EH (cell line): ENCODE results near the gene FAM98B.

Source experiments
- DNase-seq: peaks from one replicate; pipeline ENCODE4 v3.0.0-alpha.2; 2015; ENCODE audit warnings: low read depth

FAM98B gene

GRCh38 chr15:38507570-38507969 lies 53.6 kb downstream of the FAM98B start:
- DNase-seq, result no peak

GRCh38 chr15:38508647-38509046 lies 54.7 kb downstream of the FAM98B start:
- no peak for DNase-seq

DNA sequence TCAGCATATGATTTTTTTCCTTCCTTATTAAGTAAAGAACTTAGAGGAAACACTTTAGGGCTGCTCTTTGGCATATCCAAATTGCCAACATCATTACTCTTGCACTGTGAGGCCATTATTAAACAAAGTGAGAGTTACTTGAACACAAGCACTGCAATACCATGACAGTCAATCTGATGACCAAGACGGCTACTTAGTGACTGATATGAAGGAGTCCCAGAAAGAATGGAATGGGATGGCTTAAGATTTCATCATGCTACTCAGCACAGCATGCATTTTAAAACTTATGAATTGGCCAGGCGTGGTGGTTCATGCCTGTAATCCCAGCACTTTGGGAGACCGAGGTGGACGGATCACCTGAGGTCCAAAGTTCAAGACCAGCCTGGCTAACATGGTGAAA lies 55.2 kb downstream of the FAM98B start:
- DNase-seq, result peak; percentile 59

GRCh38 chr15:38512901-38513300 lies 59.0 kb downstream of the FAM98B start:
- DNase-seq, result no peak

- DNase-seq, result peak; percentile 57
Observed at GRCh38 chr15:38514601-38515000, 60.7 kb downstream of the FAM98B start.

GRCh38 chr15:38516626-38517025 lies 62.7 kb downstream of the FAM98B start:
- DNase-seq, result no peak

GRCh38 chr15:38517312-38517975 lies 63.5 kb downstream of the FAM98B start:
- DNase-seq, result peak; percentile 85

- peak; percentile 25 for DNase-seq
Observed at GRCh38 chr15:38518084-38518483, 64.2 kb downstream of the FAM98B start.

DNA sequence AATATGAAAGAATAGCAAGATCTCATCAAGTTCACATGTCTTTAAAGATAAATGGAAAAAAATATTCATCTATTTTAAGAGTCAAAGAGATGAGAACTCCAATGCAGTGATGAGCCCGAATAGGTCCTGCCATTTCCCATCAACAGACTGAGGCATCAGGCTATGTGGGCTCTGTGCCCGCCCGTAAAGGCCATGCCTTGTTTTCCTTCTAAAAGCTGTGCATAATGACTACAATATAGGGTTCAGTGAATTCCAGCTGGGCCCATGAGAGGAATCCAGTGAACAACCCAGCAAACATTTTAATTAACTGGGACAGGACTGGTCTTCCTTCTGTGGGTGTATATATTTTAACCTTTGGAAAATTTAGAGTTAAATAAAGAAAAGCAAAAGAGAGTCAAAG lies 66.1 kb downstream of the FAM98B start:
- peak; percentile 88 for DNase-seq

DNA sequence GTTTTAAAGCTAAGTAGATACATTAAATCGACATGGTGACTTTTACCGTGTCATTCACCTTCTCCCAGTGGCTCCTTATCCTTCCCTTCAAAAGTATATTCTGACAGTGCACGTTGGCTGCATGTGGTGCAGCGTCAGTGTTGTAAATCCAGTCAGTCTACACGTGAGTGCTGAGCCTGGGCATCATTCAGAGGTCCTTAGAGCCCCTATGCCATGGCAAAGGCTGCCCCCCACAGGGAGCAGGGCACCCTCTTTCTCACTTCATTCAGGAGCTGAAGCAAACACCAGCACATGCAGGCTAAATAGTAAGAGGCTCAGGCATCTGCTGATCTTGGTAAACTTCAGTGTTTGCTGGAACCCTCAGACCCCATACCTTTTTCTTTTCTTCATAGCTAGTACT lies 67.4 kb downstream of the FAM98B start:
- no peak for DNase-seq

GRCh38 chr15:38522922-38523321 lies 69.0 kb downstream of the FAM98B start:
- DNase-seq, result no peak

DNA sequence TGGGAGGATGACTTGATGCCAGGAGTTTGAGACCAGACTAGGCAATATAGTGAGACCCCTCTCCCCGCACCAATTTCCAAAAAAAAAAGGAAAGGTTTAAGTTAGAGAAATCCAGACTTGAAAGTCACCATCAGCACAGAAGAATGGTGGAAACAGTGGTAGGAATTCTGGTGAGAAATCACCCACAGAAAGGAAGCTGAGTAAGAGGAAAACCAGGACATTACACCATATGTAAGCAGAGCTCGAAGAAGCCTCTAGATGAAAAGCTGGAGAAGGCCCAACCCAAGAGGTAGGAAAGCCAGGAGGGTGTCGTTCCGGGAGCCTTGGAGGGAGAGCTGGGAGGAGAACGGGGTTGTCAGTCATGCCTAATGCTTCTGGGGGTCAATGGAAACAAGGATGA lies 70.2 kb downstream of the FAM98B start:
- peak; percentile 64 for DNase-seq

DNA sequence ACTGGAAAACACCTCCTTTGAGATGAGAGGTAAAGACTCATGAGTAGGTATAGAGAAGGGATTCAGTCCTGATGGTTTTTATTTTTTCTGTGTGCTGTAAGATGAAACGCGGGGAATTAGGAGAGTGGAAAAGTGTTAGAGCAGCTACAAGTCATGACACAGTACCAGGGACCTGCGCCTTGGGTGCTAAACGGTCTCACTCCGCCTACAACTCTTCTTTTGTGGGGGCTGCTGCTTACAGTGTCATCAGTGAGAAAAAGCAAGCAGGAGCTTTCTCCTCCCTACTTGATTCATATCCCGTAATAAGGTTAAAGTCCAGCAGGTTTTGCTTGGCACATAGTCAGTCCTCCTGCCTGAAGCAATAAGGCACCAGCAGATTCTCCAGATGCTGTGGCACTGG lies 71.6 kb downstream of the FAM98B start:
- no peak for DNase-seq

- no peak for DNase-seq
Observed at GRCh38 chr15:38526158-38526557, 72.2 kb downstream of the FAM98B start.

- peak; percentile 91 for DNase-seq
Observed at GRCh38 chr15:38528294-38528693, 74.4 kb downstream of the FAM98B start.

DNA sequence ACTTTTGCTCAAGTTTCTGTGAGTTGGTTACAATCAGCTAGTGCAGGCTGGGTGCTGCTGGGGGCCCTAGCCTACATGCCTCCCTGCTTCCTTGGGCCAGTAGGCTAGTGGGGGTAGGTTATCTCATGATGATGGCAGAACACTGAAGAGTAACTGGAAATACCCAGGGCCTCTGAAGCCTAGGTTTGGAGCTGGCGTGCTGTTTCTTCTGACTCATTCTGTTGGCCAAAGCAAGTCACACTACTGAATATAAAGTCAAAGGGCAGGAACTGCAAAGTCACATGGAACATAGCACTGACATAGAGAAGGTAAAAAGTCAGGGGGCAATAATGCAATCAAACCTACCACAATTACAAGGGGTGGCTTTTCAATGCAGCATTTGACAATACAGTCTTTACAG lies 76.2 kb downstream of the FAM98B start:
- peak; percentile 29 for DNase-seq

DNA sequence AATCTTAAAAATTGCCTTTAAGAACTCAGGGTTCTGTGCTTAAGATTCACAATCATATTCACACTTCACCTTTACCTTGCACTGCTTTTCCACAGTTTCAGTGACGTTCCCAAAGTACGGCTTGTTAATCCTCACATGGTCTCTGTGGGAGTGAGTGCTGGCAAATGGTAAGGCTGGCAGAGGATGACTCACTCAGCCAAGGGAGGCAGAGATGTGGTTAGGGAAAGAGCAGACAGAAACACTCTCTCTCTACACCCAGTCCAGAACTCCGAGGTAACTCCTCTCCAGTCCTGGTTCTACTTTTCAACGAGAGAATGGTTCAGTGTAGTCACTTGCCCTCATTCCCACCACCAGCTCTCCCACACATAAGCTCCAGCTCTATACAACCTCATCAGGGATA lies 77.6 kb downstream of the FAM98B start:
- DNase-seq, result peak; percentile 73

DNA sequence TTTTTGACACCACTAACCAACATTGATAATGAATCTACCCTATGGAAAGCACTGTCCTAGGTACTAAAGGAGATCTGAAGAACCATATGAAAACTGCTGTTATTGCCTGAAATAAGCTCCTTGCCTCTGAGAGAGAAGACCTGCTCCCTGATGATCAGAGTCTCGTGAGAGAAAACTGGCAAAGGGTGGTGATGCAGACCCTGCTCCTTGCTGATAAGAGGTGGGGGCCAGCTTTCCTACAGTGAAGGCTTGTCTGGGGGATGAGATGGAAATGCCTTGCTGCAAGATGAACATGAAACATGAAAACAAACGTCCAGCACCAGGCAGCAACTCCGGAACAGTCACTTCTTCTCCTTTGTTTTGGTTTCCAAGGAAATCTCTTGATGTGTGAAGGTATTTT lies 78.8 kb downstream of the FAM98B start:
- no peak for DNase-seq

DNA sequence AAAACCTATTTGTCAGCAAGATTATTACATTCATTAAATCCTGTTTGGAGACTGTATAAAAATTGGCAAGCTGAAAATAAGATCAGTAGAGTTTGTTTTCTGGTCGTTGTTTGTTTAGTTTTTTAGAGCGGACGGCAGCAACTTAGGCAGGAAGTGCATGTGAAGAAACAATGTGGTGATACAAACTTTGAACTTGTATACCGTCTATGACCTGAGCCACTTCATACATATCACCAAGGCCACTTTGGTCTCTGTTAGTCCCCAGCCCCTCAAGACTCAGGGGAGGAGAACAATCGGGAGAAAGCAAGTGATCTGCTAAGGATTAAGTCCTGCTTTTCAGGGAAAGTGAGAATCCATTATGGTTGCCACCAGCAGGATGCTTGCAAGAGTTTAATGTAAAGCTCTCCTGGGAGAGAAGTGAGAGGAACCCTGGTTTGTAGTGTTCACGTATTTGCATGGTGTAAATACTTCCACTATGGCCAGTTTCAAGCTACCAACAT lies 79.5 kb downstream of the FAM98B start:
- no peak for DNase-seq

DNA sequence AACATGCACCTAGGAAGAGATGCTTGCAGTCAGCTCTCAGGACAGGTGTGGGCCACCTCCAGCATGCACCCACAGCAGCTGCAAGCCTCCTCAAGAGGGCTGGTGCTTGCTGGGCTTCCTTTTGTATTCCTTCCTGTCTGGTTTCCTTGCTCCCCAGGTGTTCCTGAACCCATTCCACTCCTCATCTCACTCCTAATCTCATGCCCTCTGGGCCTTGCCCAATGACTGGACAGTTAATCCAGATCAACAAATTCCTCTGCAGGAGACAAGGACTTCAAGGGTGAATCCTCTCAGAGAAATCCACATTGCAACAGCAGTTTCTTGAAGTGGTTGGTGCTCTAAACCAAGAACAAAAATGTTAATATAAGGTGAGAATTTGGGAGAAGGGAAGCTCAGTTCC lies 80.0 kb downstream of the FAM98B start:
- DNase-seq, result no peak

- DNase-seq, result no peak
Observed at GRCh38 chr15:38534691-38535090, 80.8 kb downstream of the FAM98B start.

GRCh38 chr15:38535491-38536200 lies 81.7 kb downstream of the FAM98B start:
- DNase-seq, result peak; percentile 94

GRCh38 chr15:38536201-38536676 lies 82.3 kb downstream of the FAM98B start:
- peak; percentile 100 for DNase-seq
